Forelimb muscle (tissue), 1 donor: Measurements from ENCODE around the gene ZNF644. TPM values are rescaled to one million over a fixed set of nuclear protein-coding genes. Genes with fewer than 3 reads are reported as not detected.
"Not testable (repeated sequence)": the region's sequence is repeated elsewhere in the genome, so short reads cannot be mapped to it uniquely, and the experiment has no call there.

Experiments used
- DNase-seq: peaks from one replicate; pipeline ENCODE4 v3.0.0-alpha.2; 2013; ENCODE audit warnings: low read depth
- polyA plus RNA-seq: library from polyadenylated mRNA; unstranded; fragments of 120-200 nt; gene quantifications from one replicate; pipeline ENCODE4 v1.2.1, GENCODE V29; 2013; ENCODE audit not compliant: insufficient read length

ZNF644 gene
- polyA plus RNA-seq, 1 donor, result 40.4 TPM

DNA sequence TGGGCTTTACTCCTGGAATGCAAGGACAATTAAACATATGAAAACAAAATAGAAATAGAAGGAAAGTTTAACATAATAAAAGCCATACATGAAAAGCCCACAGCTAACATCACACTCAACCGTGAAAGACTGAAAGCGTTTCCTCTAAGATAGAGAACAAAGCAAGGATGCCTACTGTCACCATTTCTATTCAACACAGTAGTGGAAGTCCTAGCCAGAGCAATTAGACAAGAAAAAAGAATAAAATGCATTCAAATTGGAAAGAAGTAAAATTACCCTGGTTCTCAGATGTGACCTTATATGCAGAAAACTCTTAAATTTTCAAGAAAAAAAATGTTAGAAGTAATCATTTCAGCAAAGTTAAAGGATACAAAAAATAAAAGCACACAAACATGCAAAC, 34.0 kb downstream of the ZNF644 start:
- DNase-seq, result no peak

DNA sequence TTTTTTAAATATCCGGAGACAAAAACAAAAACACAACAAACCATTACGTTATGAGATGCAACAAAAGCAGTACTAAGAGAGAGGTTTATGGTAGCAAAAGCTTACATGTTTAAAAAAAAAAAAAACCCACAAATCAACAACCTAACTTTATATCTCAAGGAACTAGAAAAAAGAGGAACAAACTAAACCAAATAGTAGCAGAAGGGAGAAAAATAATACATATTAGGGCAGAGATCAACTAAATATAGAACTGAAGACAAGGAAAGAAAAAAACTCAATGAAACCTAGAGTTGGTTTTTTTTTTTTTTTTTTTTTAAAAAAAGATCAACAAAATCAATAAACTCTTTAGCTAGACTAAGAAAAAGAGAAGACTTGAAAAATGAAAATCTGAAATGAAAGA, 34.9 kb downstream of the ZNF644 start:
- no peak for DNase-seq

DNA sequence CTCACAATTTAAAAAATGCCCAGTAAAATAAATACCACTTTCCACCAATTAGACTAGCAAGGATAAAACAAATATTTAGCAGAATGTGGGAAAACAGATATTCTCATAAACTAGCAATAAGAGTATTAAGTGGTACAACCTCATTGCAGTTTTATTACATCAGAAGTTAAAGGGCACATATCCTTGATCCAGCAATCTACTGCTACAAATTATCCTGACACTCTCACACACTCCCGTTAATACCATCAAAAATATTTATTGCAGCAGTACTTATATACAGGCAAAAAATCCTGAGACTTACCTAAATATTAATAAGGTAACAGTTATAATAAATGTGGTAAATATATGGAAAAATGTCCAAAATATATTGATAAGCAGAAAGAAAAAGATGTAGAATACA, 44.3 kb downstream of the ZNF644 start:
- DNase-seq, result no peak

DNA sequence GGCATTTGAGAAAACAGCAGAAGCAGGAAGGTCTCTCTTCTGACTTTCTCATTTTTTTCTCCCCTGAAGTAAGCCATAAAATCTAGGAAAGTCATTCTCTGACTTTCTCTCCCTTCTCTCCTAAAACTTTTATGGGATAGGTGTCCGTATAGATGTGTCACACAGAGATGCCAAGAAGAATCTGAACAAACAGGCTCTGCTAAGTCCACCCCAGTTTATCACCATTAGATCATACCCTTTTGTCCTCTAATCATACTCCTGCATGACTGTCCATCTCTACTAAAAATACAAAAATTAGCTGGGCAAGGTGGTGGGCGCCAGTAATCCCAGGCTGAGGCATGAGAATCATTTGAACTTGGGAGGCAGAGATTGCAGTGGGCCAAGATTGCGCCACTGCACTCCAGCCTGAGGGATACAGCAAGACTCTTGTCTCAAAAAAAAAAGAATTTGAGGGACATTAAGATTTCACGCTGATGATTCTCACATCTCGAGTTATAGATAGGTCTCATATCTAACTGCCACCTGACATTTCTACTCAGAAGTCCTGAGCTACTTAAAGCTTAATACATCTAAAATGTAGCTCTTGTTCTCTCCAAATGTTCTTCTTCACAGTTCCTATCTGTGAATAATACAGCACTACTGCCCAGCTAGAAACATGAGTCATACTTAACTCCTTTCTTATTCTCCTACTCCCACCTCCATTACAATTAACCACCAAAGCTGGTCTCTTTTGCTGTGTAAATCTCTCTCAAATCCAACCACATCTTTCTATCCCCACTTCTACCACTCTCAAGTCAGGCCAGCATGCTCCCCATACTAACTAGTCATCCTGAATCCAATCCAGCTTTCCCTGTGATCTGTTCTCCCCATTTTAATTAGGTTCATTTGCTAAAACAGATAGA, 47.7 kb downstream of the ZNF644 start:
- no peak for DNase-seq

DNA sequence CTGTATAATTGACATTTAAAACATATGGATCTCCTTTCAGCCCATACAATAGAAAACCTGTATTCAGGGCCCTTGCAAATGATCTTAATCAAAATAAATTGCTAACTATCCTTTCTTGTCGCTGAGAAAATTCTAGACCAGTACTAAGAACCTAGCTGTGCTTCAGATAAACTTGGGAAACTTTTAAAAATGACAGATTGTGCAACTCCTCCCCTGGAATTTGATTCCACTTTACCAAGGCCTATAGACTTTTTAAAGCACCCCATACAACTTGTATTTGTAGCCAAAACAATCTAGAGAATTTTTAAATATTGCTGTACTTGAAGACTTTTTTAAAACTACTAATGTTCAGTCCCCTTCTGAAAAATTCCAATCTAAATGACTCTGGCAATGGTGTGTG, 51.6 kb downstream of the ZNF644 start:
- DNase-seq, result no peak

DNA sequence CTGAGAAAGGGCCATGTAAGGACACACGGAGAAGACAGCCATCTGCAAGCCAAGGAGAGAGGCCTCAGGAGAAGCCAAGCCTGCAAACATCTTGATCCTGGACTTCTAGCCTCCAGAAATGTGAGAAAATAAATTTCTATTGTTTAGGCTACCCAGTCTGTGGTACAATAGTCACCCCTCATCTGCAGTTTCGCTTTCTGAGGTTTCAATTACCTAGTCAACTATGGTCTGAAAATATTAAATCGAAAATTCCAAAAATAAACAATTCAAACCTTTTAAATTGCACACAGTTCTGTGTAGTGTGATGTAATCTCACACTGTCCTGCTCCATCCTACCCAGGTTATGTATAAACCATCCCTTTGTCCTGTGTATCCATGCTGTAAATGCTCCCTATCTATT, 52.6 kb downstream of the ZNF644 start:
- DNase-seq, result no peak

DNA sequence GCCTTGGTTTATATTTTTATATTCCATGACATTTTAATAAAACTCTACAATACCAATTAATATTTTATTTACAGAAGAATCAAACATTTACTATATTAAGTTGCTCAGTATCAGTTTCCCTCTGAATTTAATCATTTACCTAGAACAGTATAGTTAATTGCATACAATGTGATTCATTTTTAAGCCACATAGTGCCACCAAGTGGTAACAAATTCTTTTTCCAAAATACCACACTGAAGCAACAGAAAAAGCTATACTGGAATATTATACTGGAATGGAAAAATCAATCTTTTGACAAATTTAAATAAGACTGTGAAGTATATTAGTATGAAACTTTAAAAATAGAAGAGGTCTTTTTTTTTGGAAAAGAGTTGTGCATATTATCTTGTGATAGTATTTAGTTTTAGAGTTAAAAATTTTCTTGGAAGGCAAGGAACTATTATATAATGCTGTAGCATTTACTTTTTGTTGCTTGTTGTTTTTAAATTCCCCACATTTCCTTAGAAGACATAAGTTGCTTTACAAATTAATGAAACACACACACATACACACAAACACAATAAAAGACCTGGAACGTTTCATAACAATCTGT, 57.3 kb downstream of the ZNF644 start:
- peak; percentile 1 for DNase-seq

DNA sequence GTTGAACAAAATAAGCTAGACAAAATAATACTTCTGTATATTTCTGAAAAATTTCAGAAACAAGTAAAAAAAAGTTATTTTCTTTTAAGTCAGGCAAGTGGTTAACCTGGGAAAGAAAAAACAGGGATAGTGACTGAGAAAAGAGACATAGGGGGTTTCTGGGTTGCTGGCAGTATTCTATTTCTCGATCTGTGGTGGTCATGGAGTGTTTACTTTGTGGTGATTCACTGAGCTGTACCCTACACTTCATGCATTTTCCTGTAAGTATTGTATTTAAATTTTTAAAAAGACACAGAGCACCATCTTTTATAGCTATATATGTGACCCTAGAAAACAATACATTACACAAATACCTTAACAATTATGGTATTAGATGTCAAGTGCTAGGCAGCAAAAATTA, 58.2 kb downstream of the ZNF644 start:
- DNase-seq, result no peak

DNA sequence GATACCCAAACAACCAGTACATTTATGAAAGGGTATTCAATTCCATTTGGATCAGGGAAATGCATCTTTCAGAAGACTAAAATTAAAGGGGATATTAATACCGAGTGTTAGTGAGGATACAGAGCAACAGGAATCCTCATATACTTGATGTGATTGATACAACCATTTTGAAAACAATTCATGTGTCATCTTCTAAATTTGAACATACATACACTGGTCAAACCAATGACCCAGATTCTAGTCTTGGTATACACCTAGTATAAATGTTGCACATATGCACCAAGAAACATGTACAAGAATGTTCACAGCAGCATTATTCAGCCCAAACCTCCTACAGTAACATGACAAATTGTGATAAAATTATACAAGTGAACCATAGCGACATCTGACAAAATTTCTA, 58.6 kb downstream of the ZNF644 start:
- no peak for DNase-seq

DNA sequence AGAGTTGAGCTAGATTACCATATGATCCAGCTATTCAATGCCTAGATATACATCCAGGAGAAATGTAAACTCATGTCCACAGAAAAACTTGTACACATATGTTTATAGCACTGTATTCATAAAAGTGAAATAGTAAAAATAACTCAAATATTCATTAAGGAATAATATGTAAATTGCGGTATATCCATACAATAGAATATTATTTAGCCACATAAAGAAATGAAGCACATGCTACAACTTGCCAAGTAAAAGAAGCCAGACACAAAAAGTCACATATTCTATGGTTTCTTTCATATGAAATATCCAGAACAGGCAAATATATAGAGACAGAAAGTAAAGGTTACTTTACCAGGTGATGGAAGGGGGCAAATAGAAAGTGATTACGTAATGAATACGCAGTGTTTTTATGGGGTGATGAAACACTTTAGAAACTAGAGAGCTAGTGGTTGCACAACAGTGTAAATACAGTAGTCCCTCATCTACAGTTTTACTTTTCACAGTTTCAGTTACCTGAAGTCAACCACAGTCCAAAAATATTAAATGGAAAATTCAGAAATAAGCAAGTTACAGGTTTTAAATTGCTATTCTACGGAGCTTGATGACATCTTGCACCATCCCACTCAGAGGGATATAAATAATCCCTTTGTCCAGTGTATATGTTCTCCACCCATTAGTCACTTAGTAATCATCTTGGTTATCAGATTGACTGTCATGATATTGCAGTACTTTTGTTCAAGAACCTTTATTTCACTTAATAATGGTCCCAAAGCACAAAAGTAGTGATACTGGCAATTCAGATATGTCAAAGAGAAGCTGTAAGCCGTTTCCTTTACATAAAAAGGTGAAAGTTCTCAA, 62.3 kb downstream of the ZNF644 start:
- no peak for DNase-seq

DNA sequence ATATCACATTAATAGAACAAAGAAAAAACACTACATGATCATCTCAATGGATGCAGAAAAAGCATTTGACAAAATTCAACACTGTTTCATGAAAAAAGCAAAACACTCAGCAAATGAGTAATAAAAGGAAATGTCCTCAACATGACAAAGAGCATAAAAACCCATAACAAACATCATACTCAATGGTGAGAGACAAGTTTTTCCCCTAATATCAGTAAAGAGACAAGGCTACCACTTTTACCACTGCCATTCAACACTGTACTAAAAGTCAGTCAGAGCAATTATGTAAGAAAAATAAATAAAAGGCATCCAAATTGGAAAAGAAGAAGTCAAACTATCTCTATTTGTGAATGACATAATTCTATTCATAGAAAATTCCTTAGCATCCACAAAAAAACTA, 64.3 kb downstream of the ZNF644 start:
- no peak for DNase-seq

DNA sequence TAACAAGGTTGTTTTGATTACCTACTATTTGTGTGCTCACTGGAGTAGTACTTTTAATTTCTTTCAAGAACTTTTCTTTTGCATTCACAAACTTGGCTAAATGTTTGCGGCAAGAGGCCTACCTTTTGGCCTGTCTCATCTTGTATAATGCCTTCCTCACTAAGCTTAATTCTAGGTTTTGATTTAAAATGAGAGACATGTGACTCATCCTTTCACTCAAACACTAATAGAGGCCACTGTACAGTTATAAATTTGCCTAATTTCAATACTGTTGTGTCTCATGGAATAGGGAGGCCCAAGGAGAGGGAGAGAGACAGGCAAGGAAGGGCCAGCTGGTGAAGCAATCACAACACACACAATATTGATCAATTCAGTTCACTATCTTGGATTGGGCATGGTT, 66.1 kb downstream of the ZNF644 start:
- DNase-seq, result no peak

DNA sequence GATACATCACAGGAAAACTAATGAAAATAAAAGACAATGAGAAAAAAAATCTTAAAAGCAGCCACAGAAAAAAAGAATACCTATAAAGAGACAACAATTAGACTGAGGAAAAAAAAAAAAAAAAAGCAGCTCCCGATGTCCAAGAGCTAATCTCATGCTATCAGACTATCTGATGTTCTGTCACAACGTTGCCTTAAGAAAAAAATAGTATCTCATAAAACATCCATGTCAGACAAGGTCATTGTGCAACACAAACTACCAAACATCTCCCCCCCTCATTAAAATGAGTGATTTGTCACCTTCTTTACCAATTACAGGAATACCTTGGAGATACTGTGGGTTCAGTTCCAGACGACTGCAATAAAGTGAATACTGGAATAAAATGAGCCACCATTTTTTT, 68.9 kb downstream of the ZNF644 start:
- no peak for DNase-seq

DNA sequence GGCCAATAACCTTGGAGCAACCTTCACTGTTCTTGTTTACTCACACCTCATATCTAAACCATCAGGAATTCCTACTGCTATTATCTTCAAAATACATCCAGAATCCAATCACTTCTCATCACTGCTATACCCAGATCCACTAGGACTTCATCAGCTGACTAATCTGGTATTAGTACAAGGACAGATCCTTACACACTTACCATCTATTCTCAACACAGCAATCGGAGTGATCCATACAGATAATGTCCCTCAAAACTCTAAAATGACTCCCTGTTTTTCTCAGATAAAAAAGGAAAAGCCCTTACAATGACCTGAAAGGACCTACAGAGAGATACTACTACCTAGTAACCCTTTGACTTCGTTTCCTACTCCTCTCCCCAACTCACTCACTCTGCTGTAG, 70.8 kb downstream of the ZNF644 start:
- DNase-seq, result no peak

DNA sequence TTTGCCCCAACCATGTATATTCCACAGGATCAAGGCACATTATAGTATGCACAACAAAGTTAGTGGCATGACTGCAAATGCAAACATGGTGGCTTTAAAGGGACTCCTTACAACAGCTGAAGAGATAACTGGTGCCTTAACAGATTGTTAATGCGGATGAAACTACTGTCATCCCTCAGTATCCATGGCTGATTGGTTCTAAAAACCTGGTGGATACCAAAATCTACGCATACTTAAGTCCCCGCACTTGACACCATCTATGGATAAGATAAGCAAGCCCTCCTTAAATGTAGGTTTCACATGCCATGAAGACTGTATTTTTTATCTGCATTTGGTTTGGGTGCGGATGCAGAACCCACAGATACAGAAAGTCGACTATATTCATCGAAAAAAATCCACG, 73.5 kb downstream of the ZNF644 start:
- DNase-seq, result no peak

DNA sequence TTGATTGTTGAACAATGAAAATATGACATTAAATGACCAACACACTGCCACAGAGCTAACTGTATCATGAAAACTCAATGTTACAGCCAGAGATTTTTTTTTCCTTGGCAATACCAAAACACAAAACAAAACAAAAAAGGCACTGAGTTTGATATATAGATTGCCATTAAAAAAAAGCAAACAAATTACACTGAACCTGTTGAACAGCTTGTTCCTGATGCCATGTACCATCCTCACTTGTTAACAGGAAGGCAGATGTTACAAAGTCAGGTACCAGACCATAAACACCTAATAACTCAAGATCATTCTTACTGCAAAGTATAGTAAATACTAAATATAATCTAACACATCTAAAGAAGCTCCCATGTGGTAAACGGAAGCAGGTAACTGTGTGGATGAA, 75.2 kb downstream of the ZNF644 start:
- DNase-seq, result no peak

DNA sequence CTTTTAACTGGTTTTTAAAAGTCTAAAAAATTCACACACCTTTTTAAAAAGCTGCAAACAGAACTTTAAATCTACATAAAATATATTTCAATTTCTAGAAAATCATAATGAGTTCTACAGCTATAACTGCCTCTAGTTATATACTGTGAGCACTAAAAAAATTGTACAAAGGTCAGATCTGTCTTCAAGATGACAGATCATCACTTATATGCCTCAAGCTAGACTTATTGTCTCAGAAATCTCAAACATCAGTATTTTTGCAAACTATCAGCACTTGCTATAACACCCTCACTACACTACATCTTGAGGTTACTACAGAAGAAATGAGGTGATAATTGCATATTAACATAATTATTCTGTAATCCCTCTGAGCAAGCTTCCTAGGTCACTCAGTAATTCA, 76.5 kb downstream of the ZNF644 start:
- DNase-seq, result no peak

DNA sequence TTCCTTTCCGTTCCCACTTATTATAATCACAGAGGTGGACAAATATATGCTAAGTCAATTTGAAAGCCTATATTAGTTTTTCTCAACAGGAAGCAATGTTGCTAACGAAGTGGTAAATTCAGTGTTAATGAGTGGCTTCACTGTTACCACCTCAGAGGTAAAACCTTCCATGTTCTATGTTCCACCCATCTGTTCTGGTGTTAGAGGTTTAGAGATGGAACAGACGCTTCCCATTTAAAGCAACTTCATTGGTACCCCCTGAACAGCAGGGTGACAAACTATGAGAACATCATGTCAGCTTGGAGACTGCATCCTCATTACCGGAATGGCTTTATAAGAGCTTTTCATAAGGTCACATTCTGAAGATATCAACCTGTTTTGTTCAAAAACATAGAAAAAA, 77.9 kb downstream of the ZNF644 start:
- no peak for DNase-seq

DNA sequence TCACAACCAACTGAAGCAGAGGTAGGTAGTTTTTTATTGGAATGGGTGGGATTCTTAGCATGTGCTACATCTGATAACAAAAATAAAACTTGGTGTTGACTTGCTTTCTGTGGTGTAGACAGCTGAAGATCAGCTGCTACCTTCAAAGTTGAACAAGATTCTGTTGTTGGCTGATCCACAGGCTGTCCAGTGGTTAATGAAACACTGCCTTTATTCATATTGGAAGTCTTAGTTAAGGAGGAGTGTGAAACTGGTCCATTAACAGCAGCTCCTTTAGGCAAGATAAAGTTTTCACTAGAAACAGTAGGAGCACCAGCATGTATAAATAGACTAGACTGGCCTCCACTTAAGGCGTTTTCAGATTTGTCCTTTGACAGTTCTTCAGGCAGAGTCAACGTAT, 81.1 kb downstream of the ZNF644 start:
- no peak for DNase-seq

DNA sequence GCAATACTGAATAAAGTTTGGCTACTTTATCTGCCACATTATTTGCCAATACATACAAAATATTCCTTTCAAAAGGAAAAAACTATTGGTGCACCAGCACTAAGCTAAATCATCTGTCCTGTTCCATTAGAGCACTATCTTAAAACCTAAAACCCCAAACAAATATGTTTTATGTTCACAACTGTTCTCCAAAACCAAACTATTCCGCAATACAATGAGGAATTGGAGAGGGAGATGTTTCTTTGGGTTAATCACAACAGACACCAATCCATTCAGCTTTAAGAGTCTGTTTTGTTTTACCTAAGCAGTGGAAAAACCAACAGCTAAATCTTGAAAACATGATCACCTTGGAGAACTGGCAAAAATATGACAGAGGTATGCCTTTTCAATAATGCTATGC, 85.1 kb downstream of the ZNF644 start:
- DNase-seq, result no peak

DNA sequence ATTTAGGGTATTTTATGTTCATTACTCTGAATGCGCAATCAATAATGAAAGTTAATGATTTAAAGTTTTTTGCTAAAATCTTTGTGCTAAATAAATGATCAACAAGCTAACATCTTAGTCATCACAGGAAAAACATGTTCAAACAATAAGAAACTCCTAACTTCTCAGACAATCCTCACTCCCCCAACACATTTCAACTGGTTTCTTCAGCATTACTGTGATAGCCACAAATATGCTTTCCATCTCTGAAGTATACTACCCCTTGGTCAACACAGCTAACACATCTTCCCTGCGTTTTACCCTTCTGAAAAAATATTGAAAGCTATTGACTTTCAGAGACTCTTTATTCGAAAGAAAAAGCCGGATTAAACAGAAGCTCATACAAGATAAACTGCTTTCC, 85.8 kb downstream of the ZNF644 start:
- DNase-seq, result no peak

DNA sequence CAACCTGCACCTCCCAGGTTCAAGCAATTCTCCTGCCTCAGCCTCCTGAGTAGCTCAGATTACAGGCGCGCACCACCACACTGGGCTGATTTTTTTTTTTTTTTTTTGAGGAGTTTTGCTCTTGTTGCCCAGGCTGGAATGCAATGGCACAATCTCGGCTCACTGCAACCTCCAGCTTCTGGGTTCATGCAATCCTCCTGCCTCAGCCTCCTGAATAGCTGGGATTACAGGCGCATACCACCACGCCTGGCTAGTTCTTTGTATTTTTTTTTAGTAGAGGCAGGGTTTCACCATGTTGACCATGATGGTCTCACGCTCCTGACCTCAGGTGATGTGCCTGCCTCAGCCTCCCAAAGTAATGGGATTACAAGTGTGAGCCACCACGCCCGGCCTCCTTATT, 93.6 kb downstream of the ZNF644 start:
- DNase-seq, result not testable (repeated sequence)

DNA sequence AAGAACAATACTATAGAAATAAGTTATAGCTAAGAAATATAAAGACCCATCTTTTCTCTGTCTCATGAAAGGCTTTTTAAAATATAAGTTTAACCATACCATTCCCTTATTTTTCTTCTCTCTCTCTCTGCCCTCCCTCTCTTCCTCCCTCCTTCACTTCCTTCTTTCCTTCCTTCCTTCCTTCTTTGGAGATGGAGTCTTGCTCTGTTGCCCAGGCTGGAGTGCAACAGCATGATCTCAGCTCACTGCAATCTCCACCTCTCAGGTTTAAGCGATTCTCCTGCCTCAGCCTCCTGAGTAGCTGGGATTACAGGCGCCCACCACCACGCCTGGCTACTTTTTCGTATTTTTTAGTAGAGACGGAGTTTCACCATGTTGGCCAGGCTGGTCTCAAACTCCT, 94.2 kb downstream of the ZNF644 start:
- DNase-seq, result not testable (repeated sequence)
